ENCODE data around the gene KCNN3. TPM values are rescaled to one million over a fixed set of nuclear protein-coding genes. Genes with fewer than 3 reads are reported as not detected.

KCNN3 gene
- total and polyA plus RNA-seq, 2 of the 13 experiments (the other 11 are each of a cell fraction or from before 2014, with no cell fraction given), result not detected

DNA sequence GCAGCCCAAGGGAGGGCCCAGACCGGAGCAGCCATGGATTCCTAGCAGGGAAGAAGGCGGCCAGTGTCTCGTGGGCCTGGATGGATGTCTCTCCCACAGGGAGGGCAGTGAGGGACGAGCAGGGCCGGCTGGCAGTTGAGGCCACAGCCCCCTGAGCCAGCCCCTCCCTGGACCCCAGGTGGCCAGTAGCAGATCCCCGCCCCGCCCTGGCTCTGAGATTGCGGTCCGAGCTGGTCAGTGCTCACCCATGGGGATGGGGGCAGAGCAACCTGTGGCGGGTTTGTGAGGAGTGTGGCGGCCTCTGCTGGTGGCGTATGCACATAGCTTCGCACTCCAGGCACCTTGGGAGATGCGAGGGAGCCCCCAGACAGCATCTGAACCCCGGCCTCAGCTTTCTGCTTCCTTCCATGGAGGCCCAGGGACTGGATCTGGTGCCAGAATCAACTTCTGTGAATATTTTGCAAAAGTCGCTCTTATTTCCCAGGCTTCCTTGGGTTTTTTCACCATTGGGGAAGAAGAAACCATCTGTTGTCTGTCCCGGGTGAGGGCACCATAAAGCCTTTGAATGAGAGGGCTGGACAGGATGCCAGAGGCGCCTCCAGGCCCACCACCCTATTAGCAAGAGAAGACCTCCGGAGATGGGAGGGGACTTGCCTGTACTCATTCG is 8.4 kb upstream of the KCNN3 start (continued):
- no peak for TF ChIP-seq ZNF841 (CRISPR knock-in tag; IDR thresholded peaks at IDR 0.05; ENCODE audit: borderline replicate concordance)
- TF ChIP-seq, protein P1, sequence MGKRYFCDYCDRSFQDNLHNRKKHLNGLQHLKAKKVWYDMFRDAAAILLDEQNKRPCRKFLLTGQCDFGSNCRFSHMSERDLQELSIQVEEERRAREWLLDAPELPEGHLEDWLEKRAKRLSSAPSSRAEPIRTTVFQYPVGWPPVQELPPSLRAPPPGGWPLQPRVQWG (CRISPR knock-in tag; IDR thresholded peaks at IDR 0.05; ENCODE audit: borderline replicate concordance, low read depth), result no peak
- TF ChIP-seq, protein P2, sequence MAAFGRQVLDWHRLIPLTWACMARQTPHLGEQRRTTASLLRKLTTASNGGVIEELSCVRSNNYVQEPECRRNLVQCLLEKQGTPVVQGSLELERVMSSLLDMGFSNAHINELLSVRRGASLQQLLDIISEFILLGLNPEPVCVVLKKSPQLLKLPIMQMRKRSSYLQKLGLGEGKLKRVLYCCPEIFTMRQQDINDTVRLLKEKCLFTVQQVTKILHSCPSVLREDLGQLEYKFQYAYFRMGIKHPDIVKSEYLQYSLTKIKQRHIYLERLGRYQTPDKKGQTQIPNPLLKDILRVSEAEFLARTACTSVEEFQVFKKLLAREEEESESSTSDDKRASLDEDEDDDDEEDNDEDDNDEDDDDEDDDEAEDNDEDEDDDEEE (CRISPR knock-in tag; IDR thresholded peaks at IDR 0.05), result no peak
- peak; percentile 67 for TF ChIP-seq TEAD3 (CRISPR knock-in tag; optimal IDR thresholded peaks at IDR 0.05; ENCODE audit: borderline replicate concordance)
- TF ChIP-seq NFRKB (IDR thresholded peaks at IDR 0.05), result no peak
- no peak for TF ChIP-seq NFYC (CRISPR knock-in tag; IDR thresholded peaks at IDR 0.05)
- 0 out of 4 replicates have a peak, but pooled peaks of 1 of the 2 experiments have one; percentile 36 for TF ChIP-seq KLF16 (CRISPR knock-in tag; IDR thresholded peaks at IDR 0.05)
- TF ChIP-seq CBFB (CRISPR knock-in tag; IDR thresholded peaks at IDR 0.05), result peak; percentile 23; the same call in 1 of the 2 replicates
- no peak for TF ChIP-seq TP53 (CRISPR knock-in tag; conservative IDR thresholded peaks at IDR 0.05)
- TF ChIP-seq, protein P3, sequence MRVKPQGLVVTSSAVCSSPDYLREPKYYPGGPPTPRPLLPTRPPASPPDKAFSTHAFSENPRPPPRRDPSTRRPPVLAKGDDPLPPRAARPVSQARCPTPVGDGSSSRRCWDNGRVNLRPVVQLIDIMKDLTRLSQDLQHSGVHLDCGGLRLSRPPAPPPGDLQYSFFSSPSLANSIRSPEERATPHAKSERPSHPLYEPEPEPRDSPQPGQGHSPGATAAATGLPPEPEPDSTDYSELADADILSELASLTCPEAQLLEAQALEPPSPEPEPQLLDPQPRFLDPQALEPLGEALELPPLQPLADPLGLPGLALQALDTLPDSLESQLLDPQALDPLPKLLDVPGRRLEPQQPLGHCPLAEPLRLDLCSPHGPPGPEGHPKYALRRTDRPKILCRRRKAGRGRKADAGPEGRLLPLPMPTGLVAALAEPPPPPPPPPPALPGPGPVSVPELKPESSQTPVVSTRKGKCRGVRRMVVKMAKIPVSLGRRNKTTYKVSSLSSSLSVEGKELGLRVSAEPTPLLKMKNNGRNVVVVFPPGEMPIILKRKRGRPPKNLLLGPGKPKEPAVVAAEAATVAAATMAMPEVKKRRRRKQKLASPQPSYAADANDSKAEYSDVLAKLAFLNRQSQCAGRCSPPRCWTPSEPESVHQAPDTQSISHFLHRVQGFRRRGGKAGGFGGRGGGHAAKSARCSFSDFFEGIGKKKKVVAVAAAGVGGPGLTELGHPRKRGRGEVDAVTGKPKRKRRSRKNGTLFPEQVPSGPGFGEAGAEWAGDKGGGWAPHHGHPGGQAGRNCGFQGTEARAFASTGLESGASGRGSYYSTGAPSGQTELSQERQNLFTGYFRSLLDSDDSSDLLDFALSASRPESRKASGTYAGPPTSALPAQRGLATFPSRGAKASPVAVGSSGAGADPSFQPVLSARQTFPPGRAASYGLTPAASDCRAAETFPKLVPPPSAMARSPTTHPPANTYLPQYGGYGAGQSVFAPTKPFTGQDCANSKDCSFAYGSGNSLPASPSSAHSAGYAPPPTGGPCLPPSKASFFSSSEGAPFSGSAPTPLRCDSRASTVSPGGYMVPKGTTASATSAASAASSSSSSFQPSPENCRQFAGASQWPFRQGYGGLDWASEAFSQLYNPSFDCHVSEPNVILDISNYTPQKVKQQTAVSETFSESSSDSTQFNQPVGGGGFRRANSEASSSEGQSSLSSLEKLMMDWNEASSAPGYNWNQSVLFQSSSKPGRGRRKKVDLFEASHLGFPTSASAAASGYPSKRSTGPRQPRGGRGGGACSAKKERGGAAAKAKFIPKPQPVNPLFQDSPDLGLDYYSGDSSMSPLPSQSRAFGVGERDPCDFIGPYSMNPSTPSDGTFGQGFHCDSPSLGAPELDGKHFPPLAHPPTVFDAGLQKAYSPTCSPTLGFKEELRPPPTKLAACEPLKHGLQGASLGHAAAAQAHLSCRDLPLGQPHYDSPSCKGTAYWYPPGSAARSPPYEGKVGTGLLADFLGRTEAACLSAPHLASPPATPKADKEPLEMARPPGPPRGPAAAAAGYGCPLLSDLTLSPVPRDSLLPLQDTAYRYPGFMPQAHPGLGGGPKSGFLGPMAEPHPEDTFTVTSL (CRISPR knock-in tag; IDR thresholded peaks at IDR 0.05; ENCODE audit: borderline replicate concordance), result no peak
- TF ChIP-seq ZNF556 (CRISPR knock-in tag; IDR thresholded peaks at IDR 0.05; ENCODE audit: borderline replicate concordance), result no peak
- TF ChIP-seq, protein P4, sequence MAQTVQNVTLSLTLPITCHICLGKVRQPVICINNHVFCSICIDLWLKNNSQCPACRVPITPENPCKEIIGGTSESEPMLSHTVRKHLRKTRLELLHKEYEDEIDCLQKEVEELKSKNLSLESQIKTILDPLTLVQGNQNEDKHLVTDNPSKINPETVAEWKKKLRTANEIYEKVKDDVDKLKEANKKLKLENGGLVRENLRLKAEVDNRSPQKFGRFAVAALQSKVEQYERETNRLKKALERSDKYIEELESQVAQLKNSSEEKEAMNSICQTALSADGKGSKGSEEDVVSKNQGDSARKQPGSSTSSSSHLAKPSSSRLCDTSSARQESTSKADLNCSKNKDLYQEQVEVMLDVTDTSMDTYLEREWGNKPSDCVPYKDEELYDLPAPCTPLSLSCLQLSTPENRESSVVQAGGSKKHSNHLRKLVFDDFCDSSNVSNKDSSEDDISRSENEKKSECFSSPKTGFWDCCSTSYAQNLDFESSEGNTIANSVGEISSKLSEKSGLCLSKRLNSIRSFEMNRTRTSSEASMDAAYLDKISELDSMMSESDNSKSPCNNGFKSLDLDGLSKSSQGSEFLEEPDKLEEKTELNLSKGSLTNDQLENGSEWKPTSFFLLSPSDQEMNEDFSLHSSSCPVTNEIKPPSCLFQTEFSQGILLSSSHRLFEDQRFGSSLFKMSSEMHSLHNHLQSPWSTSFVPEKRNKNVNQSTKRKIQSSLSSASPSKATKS (CRISPR knock-in tag; IDR thresholded peaks at IDR 0.05), result no peak
- no peak for TF ChIP-seq E2F5 (CRISPR knock-in tag; conservative IDR thresholded peaks at IDR 0.05)
- 0 out of 2 replicates have a peak, but pooled peaks have one; percentile 39 for TF ChIP-seq ZNF574 (CRISPR knock-in tag; IDR thresholded peaks at IDR 0.05)
- TF ChIP-seq ZNF564 (CRISPR knock-in tag; IDR thresholded peaks at IDR 0.05), result no peak
- no peak for TF ChIP-seq ZEB1 (IDR thresholded peaks at IDR 0.05; ENCODE audit: insufficient replicate concordance, low read depth)

Measured in HepG2 (cell line).